H1 (cell line): Measurements from ENCODE around the gene BTBD10. TPM values are rescaled to one million over a fixed set of nuclear protein-coding genes. Genes with fewer than 3 reads are reported as not detected.

Experiments
- CTCF ChIA-PET: fragments of 300-600 bp; sonication (Branson Sonifier 250); formaldehyde crosslinking; loops from one replicate; lab custom pipeline; 2021; ENCODE audit not compliant: partially characterized antibody; lab: Charles Lee
- POLR2A ChIA-PET: fragments of 300-600 bp; sonication (Branson Sonifier 250); formaldehyde crosslinking; loops from one replicate; lab custom pipeline; 2021; ENCODE audit warnings: inconsistent platforms; ENCODE audit not compliant: partially characterized antibody; lab: Charles Lee
- DNase-seq, 2 experiments: peaks; one replicate each; pipeline versions ENCODE4 v3.0.0 to v3.0.0-alpha.2; 2010 to 2022; ENCODE audit warnings: low spot score in 2 of 2, low read depth in 1 of 2, mixed read lengths in 1 of 2
- FAIRE-seq: peaks from 2 replicates; lab custom pipeline; 2011; peaks lifted over from hg19 to GRCh38; lab: Jason Lieb, UNC
- H2AFZ ChIP-seq: 2 replicates; pipeline ENCODE4 v1.8.1; 2012; ENCODE audit warnings: low read length, inconsistent platforms
- H2AK5ac ChIP-seq: 2 replicates; pipeline ENCODE4 v1.6.1; 2013; ENCODE audit warnings: low read depth, low read length
- H2BK120ac ChIP-seq: replicated peaks from 2 replicates; pipeline ENCODE3; 2013; ENCODE audit warnings: low read depth, low read length, inconsistent platforms
- H2BK12ac ChIP-seq: 2 replicates; pipeline ENCODE4 v1.6.1; 2013; ENCODE audit warnings: low read depth, low read length
- H2BK15ac ChIP-seq: 2 replicates; pipeline ENCODE4 v1.6.1; 2013; ENCODE audit warnings: low read length
- H2BK20ac ChIP-seq: 2 replicates; pipeline ENCODE4 v1.6.1; 2013; ENCODE audit warnings: low read length
- H2BK5ac ChIP-seq: 2 replicates; pipeline ENCODE4 v1.6.1; 2013; ENCODE audit warnings: low read depth, low read length
- H3K14ac ChIP-seq: 2 replicates; pipeline ENCODE4 v1.6.1; 2013; ENCODE audit warnings: inconsistent platforms; ENCODE audit not compliant: insufficient read length
- H3K18ac ChIP-seq: 2 replicates; pipeline ENCODE4 v1.6.1; 2013; ENCODE audit warnings: low read length; ENCODE audit errors: extremely low read depth
- H3K23ac ChIP-seq: 2 replicates; pipeline ENCODE4 v1.6.1; 2013; ENCODE audit warnings: inconsistent platforms; ENCODE audit not compliant: insufficient read length
- H3K23me2 ChIP-seq: 2 replicates; pipeline ENCODE4 v1.6.1; 2013; ENCODE audit warnings: low read depth, low read length
- H3K27ac ChIP-seq: 2 replicates; pipeline ENCODE4 v1.6.1; 2011; ENCODE audit warnings: low read depth, low read length, inconsistent platforms
- H3K27me3 ChIP-seq, 4 experiments: replicated peaks in 1 of 4; 1 replicate in 1 of 4; 2 replicates in 3 of 4; pipeline versions ENCODE4 v1.6.1 to v1.8.1; 2011 to 2013; ENCODE audit warnings: low read length in 3 of 4, mild to moderate bottlenecking in 3 of 4, inconsistent platforms in 2 of 4, mixed read lengths in 2 of 4, moderate library complexity in 1 of 4; ENCODE audit not compliant: control insufficient read depth in 3 of 4, insufficient read depth in 3 of 4; ENCODE audit errors: extremely low read depth in 1 of 4
- H3K36me3 ChIP-seq, 4 experiments: 2 replicates each; pipeline versions ENCODE4 v1.6.1 to v1.8.1; 2011 to 2013; ENCODE audit warnings: mild to moderate bottlenecking in 4 of 4, low read length in 3 of 4, moderate library complexity in 2 of 4, control low read depth in 1 of 4, inconsistent platforms in 1 of 4; ENCODE audit not compliant: insufficient read depth in 4 of 4, control insufficient read depth in 2 of 4
- H3K4ac ChIP-seq: replicated peaks from 2 replicates; pipeline ENCODE3; 2013; ENCODE audit warnings: low read length, low read depth, mixed read lengths, inconsistent platforms; ENCODE audit not compliant: insufficient read length
- H3K4me1 ChIP-seq, 4 experiments: replicated peaks in 1 of 4; 1 replicate in 1 of 4; 2 replicates in 3 of 4; pipeline versions ENCODE4 v1.6.1 to v1.8.1; 2011 to 2013; ENCODE audit warnings: low read length in 3 of 4, inconsistent platforms in 2 of 4, mixed read lengths in 1 of 4; ENCODE audit not compliant: insufficient read depth in 4 of 4, control insufficient read depth in 3 of 4
- H3K4me2 ChIP-seq, 2 experiments: 2 replicates each; pipeline versions ENCODE4 v1.6.1 to v1.8.1; 2011 to 2013; ENCODE audit warnings: low read depth in 2 of 2, low read length in 2 of 2, control low read depth in 1 of 2, inconsistent platforms in 1 of 2, mild to moderate bottlenecking in 1 of 2; ENCODE audit not compliant: insufficient read depth in 1 of 2
- H3K4me3 ChIP-seq, 4 experiments: fragments of 200-600, 300-600 bp in 1 of 4; sonication (generic), shearing (Covaris generic), sonication (Bioruptor Twin) in 1 of 4; 2 replicates each; pipeline versions ENCODE4 v1.5.1 to v1.8.1; 2011 to 2016; ENCODE audit warnings: low read length in 4 of 4, low read depth in 3 of 4, control low read depth in 2 of 4, inconsistent platforms in 2 of 4, mild to moderate bottlenecking in 2 of 4, mixed read lengths in 1 of 4, moderate library complexity in 1 of 4; ENCODE audit not compliant: insufficient read depth in 2 of 4; ENCODE audit errors: extremely low read depth in 1 of 4
- H3K56ac ChIP-seq: replicated peaks from 2 replicates; pipeline ENCODE3; 2013; ENCODE audit warnings: low read depth, mild to moderate bottlenecking, mixed read lengths, low read length, inconsistent platforms; ENCODE audit not compliant: insufficient read length
- H3K79me1 ChIP-seq: 2 replicates; pipeline ENCODE4 v1.6.1; 2013; ENCODE audit warnings: low read depth, low read length, control low read depth
- H3K79me2 ChIP-seq, 2 experiments: 2 replicates each; pipeline versions ENCODE4 v1.6.1 to v1.8.1; 2012 to 2013; ENCODE audit warnings: low read length in 2 of 2, mild to moderate bottlenecking in 2 of 2, inconsistent platforms in 1 of 2; ENCODE audit not compliant: insufficient read depth in 2 of 2, control insufficient read depth in 1 of 2
- H3K9ac ChIP-seq, 4 experiments: replicated peaks in 1 of 4; 1 replicate in 1 of 4; 2 replicates in 3 of 4; pipeline versions ENCODE4 v1.6.1 to v1.8.1; 2011 to 2013; ENCODE audit warnings: low read depth in 3 of 4, low read length in 3 of 4, control low read depth in 2 of 4, mild to moderate bottlenecking in 2 of 4, moderate library complexity in 2 of 4, inconsistent platforms in 1 of 4; ENCODE audit errors: extremely low read depth in 1 of 4
- H3K9me3 ChIP-seq, 2 experiments: 2 replicates each; pipeline versions ENCODE4 v1.6.1 to v1.8.1; 2012 to 2013; ENCODE audit warnings: mild to moderate bottlenecking in 2 of 2, moderate library complexity in 2 of 2, control low read depth in 1 of 2, inconsistent platforms in 1 of 2, low read depth in 1 of 2, low read length in 1 of 2, mixed read lengths in 1 of 2; ENCODE audit not compliant: insufficient read depth in 2 of 2
- H4K20me1 ChIP-seq, 2 experiments: replicated peaks in 1 of 2; 2 replicates each; pipeline versions ENCODE3 to v1.8.1; 2011 to 2013; ENCODE audit warnings: inconsistent platforms in 2 of 2, low read length in 2 of 2, mild to moderate bottlenecking in 1 of 2; ENCODE audit not compliant: insufficient read depth in 2 of 2, control insufficient read depth in 1 of 2
- H4K5ac ChIP-seq: 2 replicates; pipeline ENCODE4 v1.6.1; 2013; ENCODE audit warnings: low read length, low read depth, mixed read lengths, inconsistent platforms; ENCODE audit not compliant: insufficient read length
- H4K8ac ChIP-seq: 2 replicates; pipeline ENCODE4 v1.8.0; 2013; ENCODE audit warnings: mild to moderate bottlenecking, moderate library complexity, low read length, inconsistent platforms; ENCODE audit not compliant: insufficient read depth; ENCODE audit errors: extremely low read depth
- H4K91ac ChIP-seq: replicated peaks from 2 replicates; pipeline ENCODE3; 2013; ENCODE audit warnings: low read length, mixed read lengths, inconsistent platforms; ENCODE audit not compliant: insufficient read length
- ATF3 ChIP-seq: IDR thresholded peaks from 2 replicates; pipeline ENCODE4 v1.6.1; 2011; ENCODE audit warnings: low read depth, mild to moderate bottlenecking, low read length; ENCODE audit not compliant: insufficient read depth
- CTCF ChIP-seq, 3 experiments: IDR thresholded peaks; 1 replicate in 2 of 3; 2 replicates in 1 of 3; pipeline versions ENCODE4 v1.5.1 to v1.6.1; 2011; ENCODE audit warnings: low read length in 3 of 3, mild to moderate bottlenecking in 3 of 3, inconsistent platforms in 2 of 3, low read depth in 1 of 3, moderate library complexity in 1 of 3; ENCODE audit not compliant: insufficient read depth in 1 of 3; ENCODE audit errors: control extremely low read depth in 1 of 3
- EZH2 ChIP-seq: fragments of 200-600 bp; sonication (generic); IDR thresholded peaks from 2 replicates; pipeline ENCODE4 v1.7.1; 2012; ENCODE audit warnings: low read depth, mild to moderate bottlenecking, moderate library complexity, low read length, inconsistent platforms; ENCODE audit not compliant: severe bottlenecking
- HDAC6 ChIP-seq: IDR thresholded peaks from one replicate; pipeline ENCODE4 v1.7.1; 2012; ENCODE audit warnings: low read depth, mild to moderate bottlenecking, inconsistent platforms, low read length, moderate library complexity
- SAP30 ChIP-seq: fragments of 300-600 bp; sonication (generic); IDR thresholded peaks from 2 replicates; pipeline ENCODE4 v1.7.1; 2012; ENCODE audit warnings: low read length, moderate library complexity, mild to moderate bottlenecking, inconsistent platforms; ENCODE audit not compliant: insufficient read depth, insufficient replicate concordance
- whole genome bisulfite sequencing, 2 experiments: shearing (Covaris generic) in 1 of 2; methylation state at CpG; one replicate each; pipeline versions ENCODE4 v1.1.6 to v1.1.7; 2013 to 2015; ENCODE audit warnings: low lambda C conversion rate in 2 of 2, mixed read lengths in 2 of 2, inconsistent platforms in 1 of 2, low coverage in 1 of 2, missing lambda C conversion rate in 1 of 2; ENCODE audit not compliant: insufficient replicate concordance in 2 of 2, insufficient coverage in 1 of 2, insufficient read length in 1 of 2; ENCODE audit errors: extremely low coverage in 1 of 2, missing lambda C conversion rate in 1 of 2; 5-methylcytosine and 5-hydroxymethylcytosine counted together
- polyA plus RNA-seq, 7 experiments: library from polyadenylated mRNA; depleted of rRNA in 3 of 7; stranded (reverse) in 5 of 7; unstranded in 2 of 7; fragments of >200 nt in 5 of 7; fragments of 200-250 nt in 2 of 7; gene quantifications; 1 replicate in 5 of 7; 2 replicates in 1 of 7; 4 replicates in 1 of 7; pipeline versions ENCODE4 v1.2.1 to v1.2.3, GENCODE V29; 2011 to 2013; ENCODE audit warnings: missing spikeins in 2 of 7, mixed read lengths in 2 of 7
- total RNA-seq: library from RNA; stranded (reverse); fragmentation: NEBNext Ultra II Directional; extraction: Animal tissue kit (Norgen Biotek cat#: 25700); gene quantifications from 2 replicates; pipeline ENCODE4 v1.2.1, GENCODE V29; 2021

BTBD10 gene
- total and polyA plus RNA-seq, 2 of the 8 experiments (the other 6 are each of a cell fraction or from before 2014, with no cell fraction given), result 13.8 to 22.2 TPM

- H4K8ac ChIP-seq, result no peak overlapping the region
- H3K27ac ChIP-seq, result no peak overlapping the region
- peak overlapping the region; percentile 65; the same call in 1 of the 2 replicates for H2AK5ac ChIP-seq
- POLR2A ChIA-PET, result interaction anchor here (0.9 to 1.4 kb wide), 3 partner anchors 10 to 130 kb away, joined by 3 to 4 read pairs (median 3); no protein-coding TSS in a partner anchor
- CTCF ChIA-PET, result interaction anchor here (1.0 to 6.2 kb wide), 7 partner anchors 13 to 375 kb away, joined by 3 to 98 read pairs (median 3); no protein-coding TSS in a partner anchor
- peaks cover 0 to 2% (median 0%) of the 10 kb centered on the region in 4 experiments; a peak in 2 of 7 replicates for H3K4me1 ChIP-seq
- H2BK20ac ChIP-seq, result no peak overlapping the region
- H2BK120ac ChIP-seq, result no peak overlapping the region
- DNase-seq, result no peak
- H3K27me3 ChIP-seq, result no peaks in the 10 kb centered on the region
- no peak for FAIRE-seq
- peaks cover 0 to 4% of the 10 kb centered on the region in 2 experiments; a peak in 1 of 4 replicates for H3K9me3 ChIP-seq
- no peaks in the 10 kb centered on the region for H3K36me3 ChIP-seq
- H4K91ac ChIP-seq, result no peak overlapping the region
- no peak overlapping the region for H3K4me3 ChIP-seq
- H3K4me2 ChIP-seq, result no peak overlapping the region
- peaks cover 0 to 2% of the 10 kb centered on the region in 2 experiments for H4K20me1 ChIP-seq
- no peak overlapping the region for H3K4ac ChIP-seq
- H3K79me1 ChIP-seq, result no peaks in the 10 kb centered on the region; the same call in 1 of the 2 replicates
- no peak overlapping the region for H3K56ac ChIP-seq
- no peaks in the 10 kb centered on the region; a peak in 1 of 4 replicates for H3K79me2 ChIP-seq
- H2BK15ac ChIP-seq, result peak overlapping the region; percentile 72; the same call in 1 of the 2 replicates
- H3K14ac ChIP-seq, result no peak overlapping the region
- no peak overlapping the region for H3K9ac ChIP-seq
- H3K23ac ChIP-seq, result no peak overlapping the region
- H2BK12ac ChIP-seq, result 0 out of 2 replicates have a peak overlapping the region, but pooled peaks have one; percentile 5
- no peak overlapping the region; the same call in 1 of the 2 replicates for H3K18ac ChIP-seq
- H2AFZ ChIP-seq, result no peak overlapping the region
- no peaks in the 10 kb centered on the region for H3K23me2 ChIP-seq
- H2BK5ac ChIP-seq, result peak overlapping the region; percentile 4
- WGBS, 2 experiments, result 89% methylated on average over 11 of the region's 11 CpGs; no CpG with 5 or more reads in 1 of the 2 experiments
- H4K5ac ChIP-seq, result no peak overlapping the region
- no peak for TF ChIP-seq HDAC6
- no peak for TF ChIP-seq SAP30
- no peak for TF ChIP-seq ATF3
- TF ChIP-seq CTCF (IDR thresholded peaks at IDR 0.05; ENCODE audit: control extremely low read depth in 1 of 3, insufficient read depth in 1 of 3, low read depth in 1 of 3, low read length in 3 of 3), result no peak
- TF ChIP-seq EZH2, result no peak
Observed at GRCh38 chr11:13339195-13340153, 123.5 kb downstream of the BTBD10 start.
